ENCODE measurements around the gene SLIT3. TPM values are rescaled to one million over a fixed set of nuclear protein-coding genes. Genes with fewer than 3 reads are reported as not detected.

Gene SLIT3
- total RNA-seq, 1 experiment from 2014 or later = 0.92 TPM

DNA sequence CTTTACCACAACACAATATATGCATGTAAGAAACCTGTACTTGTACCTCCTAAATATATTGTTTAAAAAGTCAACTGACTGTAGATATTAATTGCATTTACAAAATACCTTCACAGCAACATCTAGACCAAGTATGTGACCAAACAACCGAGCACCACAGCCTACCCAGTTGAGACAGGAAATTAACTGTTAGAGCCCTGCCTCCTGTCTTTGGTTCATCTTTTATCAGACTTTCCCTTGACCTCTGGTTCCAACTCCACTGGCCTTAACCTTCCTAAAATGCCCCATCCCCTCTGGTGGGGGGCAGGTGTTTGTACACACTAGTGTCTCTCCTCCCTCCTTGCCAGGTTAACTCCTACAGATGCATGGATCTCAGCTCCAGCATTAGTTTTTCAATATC, 566.8 kb downstream of the SLIT3 start:
- no peaks in the 10 kb centered on the region for H3K79me1 ChIP-seq (ENCODE audit: insufficient read depth, low read depth, low read length, poor library complexity, severe bottlenecking)
- H4K8ac ChIP-seq (replicated peaks; ENCODE audit: insufficient read length, low read depth, low read length) = no peak overlapping the region
- H3K9me3 ChIP-seq (ENCODE audit: control insufficient read depth, low read depth, low read length) = no peaks in the 10 kb centered on the region
- no CpG with 5 or more reads among the region's 1 CpG for WGBS (ENCODE audit: extremely low coverage, insufficient read length, low lambda C conversion rate)
- H2BK20ac ChIP-seq (ENCODE audit: low read depth, low read length, poor library complexity, severe bottlenecking) = no peak overlapping the region
- no peaks in the 10 kb centered on the region for H3K79me2 ChIP-seq (ENCODE audit: insufficient read depth, low read length)
- Mint-ChIP-seq H3K4me1 (no peaks in the 10 kb centered on the region), H3K36me3 (ENCODE audit: insufficient read depth in 1 of 3, low read depth in 3 of 3) (no peaks in the 10 kb centered on the region), H3K9me3 (no peaks in the 10 kb centered on the region), H3K27me3 (ENCODE audit: low read depth) (peaks cover 1% of the 10 kb centered on the region), H3K27ac (no peak overlapping the region), H3K4me3 (no peak overlapping the region)
- no peak overlapping the region for H2AFZ ChIP-seq (ENCODE audit: low read length)
- no peak overlapping the region for H3K9ac ChIP-seq (ENCODE audit: extremely low read depth, insufficient read length, low read length)
- TF ChIP-seq, protein P1, sequence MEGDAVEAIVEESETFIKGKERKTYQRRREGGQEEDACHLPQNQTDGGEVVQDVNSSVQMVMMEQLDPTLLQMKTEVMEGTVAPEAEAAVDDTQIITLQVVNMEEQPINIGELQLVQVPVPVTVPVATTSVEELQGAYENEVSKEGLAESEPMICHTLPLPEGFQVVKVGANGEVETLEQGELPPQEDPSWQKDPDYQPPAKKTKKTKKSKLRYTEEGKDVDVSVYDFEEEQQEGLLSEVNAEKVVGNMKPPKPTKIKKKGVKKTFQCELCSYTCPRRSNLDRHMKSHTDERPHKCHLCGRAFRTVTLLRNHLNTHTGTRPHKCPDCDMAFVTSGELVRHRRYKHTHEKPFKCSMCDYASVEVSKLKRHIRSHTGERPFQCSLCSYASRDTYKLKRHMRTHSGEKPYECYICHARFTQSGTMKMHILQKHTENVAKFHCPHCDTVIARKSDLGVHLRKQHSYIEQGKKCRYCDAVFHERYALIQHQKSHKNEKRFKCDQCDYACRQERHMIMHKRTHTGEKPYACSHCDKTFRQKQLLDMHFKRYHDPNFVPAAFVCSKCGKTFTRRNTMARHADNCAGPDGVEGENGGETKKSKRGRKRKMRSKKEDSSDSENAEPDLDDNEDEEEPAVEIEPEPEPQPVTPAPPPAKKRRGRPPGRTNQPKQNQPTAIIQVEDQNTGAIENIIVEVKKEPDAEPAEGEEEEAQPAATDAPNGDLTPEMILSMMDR (conservative IDR thresholded peaks at IDR 0.05) = no peak
- no peak overlapping the region for H2BK120ac ChIP-seq (ENCODE audit: low read depth, low read length, poor library complexity, severe bottlenecking)
- no peak overlapping the region for H4K5ac ChIP-seq (ENCODE audit: insufficient read length, low read depth, low read length)
- H2BK15ac ChIP-seq (ENCODE audit: low read depth, low read length) = no peak overlapping the region
- no peak overlapping the region for H3K14ac ChIP-seq (ENCODE audit: insufficient read depth, low read length)
- no peaks in the 10 kb centered on the region for H3K27me3 ChIP-seq (ENCODE audit: insufficient read depth, low read length)
- H2BK12ac ChIP-seq (ENCODE audit: insufficient read length, low read depth, low read length) = no peak overlapping the region
- H3K23ac ChIP-seq (ENCODE audit: insufficient read length, low read depth, low read length) = no peak overlapping the region
- H2AK5ac ChIP-seq (ENCODE audit: insufficient read length, low read length) = no peak overlapping the region
- H4K20me1 ChIP-seq (ENCODE audit: control insufficient read depth, insufficient read depth, insufficient read length) = no peaks in the 10 kb centered on the region
- H3K23me2 ChIP-seq (ENCODE audit: insufficient read length, low read depth, low read length, poor library complexity, severe bottlenecking) = no peaks in the 10 kb centered on the region
- no peak overlapping the region for H4K91ac ChIP-seq (ENCODE audit: insufficient read length, low read depth, low read length)
- H3T11ph ChIP-seq (ENCODE audit: low read length) = no peak overlapping the region
- H3K27ac ChIP-seq (ENCODE audit: insufficient read length, low read depth, low read length) = no peak overlapping the region
- no peak for DNase-seq
- H3K4ac ChIP-seq (ENCODE audit: low read depth, low read length) = no peak overlapping the region
- H3K56ac ChIP-seq (ENCODE audit: insufficient read length, low read depth, low read length) = no peak overlapping the region
- H2BK5ac ChIP-seq (ENCODE audit: insufficient read length, low read length) = no peak overlapping the region
- no peaks in the 10 kb centered on the region for H3K4me1 ChIP-seq (ENCODE audit: insufficient read depth, low read length)
- H3K18ac ChIP-seq (ENCODE audit: insufficient read length, low read depth, low read length) = no peak overlapping the region
- H3K4me2 ChIP-seq (ENCODE audit: insufficient read depth, insufficient read length, low read length) = no peak overlapping the region
